KMS-11 (cell line): ENCODE data around the gene SND1.

ENCODE experiments used
- H2AFZ ChIP-seq: fragments of 200-600 bp; sonication (generic); 2 replicates; pipeline ENCODE4 v1.6.1; 2016; ENCODE audit warnings: antibody characterized with exemption, mixed run types, low read depth
- H3K27ac ChIP-seq: fragments of 200-600 bp; sonication (generic); 2 replicates; pipeline ENCODE4 v1.6.1; 2016; ENCODE audit warnings: mild to moderate bottlenecking, mixed run types
- H3K27me3 ChIP-seq: fragments of 200-600 bp; sonication (generic); 2 replicates; pipeline ENCODE4 v1.6.1; 2017; ENCODE audit warnings: mild to moderate bottlenecking, low read depth, mixed run types, moderate library complexity; ENCODE audit not compliant: insufficient read depth
- H3K36me3 ChIP-seq: fragments of 200-600 bp; sonication (generic); 2 replicates; pipeline ENCODE4 v1.6.1; 2017; ENCODE audit warnings: mild to moderate bottlenecking, mixed run types; ENCODE audit not compliant: insufficient read depth
- H3K4me1 ChIP-seq: fragments of 200-600 bp; sonication (generic); 2 replicates; pipeline ENCODE4 v1.6.1; 2016; ENCODE audit warnings: mild to moderate bottlenecking, low read depth, mixed run types; ENCODE audit not compliant: poor library complexity, severe bottlenecking
- H3K4me2 ChIP-seq: fragments of 200-600 bp; sonication (generic); 2 replicates; pipeline ENCODE4 v1.7.0; 2016; ENCODE audit warnings: mild to moderate bottlenecking, mixed run types
- H3K4me3 ChIP-seq: fragments of 200-600 bp; sonication (generic); IDR thresholded peaks from 2 replicates; pipeline ENCODE4 v1.6.1; 2017; ENCODE audit warnings: low read depth, low read length, mixed read lengths; ENCODE audit not compliant: insufficient read depth
- H3K79me2 ChIP-seq: fragments of 200-600 bp; sonication (generic); 2 replicates; pipeline ENCODE4 v1.6.1; 2016; ENCODE audit warnings: low read depth, mixed run types; ENCODE audit not compliant: insufficient read depth
- H3K9ac ChIP-seq: fragments of 200-600 bp; sonication (generic); 2 replicates; pipeline ENCODE4 v1.6.1; 2016; ENCODE audit warnings: mild to moderate bottlenecking, mixed run types
- H4K20me1 ChIP-seq: fragments of 200-600 bp; sonication (generic); 2 replicates; pipeline ENCODE4 v1.6.1; 2016; ENCODE audit warnings: mild to moderate bottlenecking, mixed run types; ENCODE audit not compliant: insufficient read depth
- TF ChIP-seq, protein P1 (sequence below): fragments of 200-600 bp; sonication (generic); conservative IDR thresholded peaks from 2 replicates; pipeline ENCODE4 v1.6.1; 2017; ENCODE audit warnings: low read depth, mild to moderate bottlenecking, antibody characterized with exemption, low read length, moderate library complexity, mixed read lengths

Gene SND1

DNA sequence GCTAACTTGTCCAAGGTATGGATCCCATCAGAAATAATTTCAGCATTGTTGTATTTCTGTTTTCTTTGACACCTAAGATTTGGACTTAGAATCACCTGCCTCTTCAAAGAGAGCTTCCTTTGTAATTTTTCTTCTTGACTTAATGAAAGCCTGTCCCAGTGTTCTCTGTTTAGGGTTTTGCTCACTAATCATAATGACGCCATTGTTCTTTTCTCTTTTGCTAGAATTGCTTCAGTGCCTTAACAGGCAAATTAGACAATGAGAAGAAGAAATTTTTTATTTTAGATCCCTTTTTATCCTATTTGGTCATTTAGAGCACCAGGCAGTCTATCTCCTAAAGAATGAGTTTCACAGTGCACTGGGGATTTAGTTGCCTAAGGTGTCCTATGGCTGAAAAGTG lies 128.5 kb downstream of the SND1 start:
- Histone ChIP-seq H4K20me1 (peaks cover 8% of the 10 kb centered on the region), H3K27me3 (no peaks in the 10 kb centered on the region), H3K36me3 (no peaks in the 10 kb centered on the region), H3K27ac (no peak overlapping the region), H3K4me3 (no peak overlapping the region), H3K4me2 (no peak overlapping the region), H3K9ac (no peak overlapping the region), H3K79me2 (peaks cover 48% of the 10 kb centered on the region; the same call in 1 of the 2 replicates), H2AFZ (no peak overlapping the region), H3K4me1 (no peaks in the 10 kb centered on the region)
- TF ChIP-seq, protein P1, sequence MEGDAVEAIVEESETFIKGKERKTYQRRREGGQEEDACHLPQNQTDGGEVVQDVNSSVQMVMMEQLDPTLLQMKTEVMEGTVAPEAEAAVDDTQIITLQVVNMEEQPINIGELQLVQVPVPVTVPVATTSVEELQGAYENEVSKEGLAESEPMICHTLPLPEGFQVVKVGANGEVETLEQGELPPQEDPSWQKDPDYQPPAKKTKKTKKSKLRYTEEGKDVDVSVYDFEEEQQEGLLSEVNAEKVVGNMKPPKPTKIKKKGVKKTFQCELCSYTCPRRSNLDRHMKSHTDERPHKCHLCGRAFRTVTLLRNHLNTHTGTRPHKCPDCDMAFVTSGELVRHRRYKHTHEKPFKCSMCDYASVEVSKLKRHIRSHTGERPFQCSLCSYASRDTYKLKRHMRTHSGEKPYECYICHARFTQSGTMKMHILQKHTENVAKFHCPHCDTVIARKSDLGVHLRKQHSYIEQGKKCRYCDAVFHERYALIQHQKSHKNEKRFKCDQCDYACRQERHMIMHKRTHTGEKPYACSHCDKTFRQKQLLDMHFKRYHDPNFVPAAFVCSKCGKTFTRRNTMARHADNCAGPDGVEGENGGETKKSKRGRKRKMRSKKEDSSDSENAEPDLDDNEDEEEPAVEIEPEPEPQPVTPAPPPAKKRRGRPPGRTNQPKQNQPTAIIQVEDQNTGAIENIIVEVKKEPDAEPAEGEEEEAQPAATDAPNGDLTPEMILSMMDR = no peak

DNA sequence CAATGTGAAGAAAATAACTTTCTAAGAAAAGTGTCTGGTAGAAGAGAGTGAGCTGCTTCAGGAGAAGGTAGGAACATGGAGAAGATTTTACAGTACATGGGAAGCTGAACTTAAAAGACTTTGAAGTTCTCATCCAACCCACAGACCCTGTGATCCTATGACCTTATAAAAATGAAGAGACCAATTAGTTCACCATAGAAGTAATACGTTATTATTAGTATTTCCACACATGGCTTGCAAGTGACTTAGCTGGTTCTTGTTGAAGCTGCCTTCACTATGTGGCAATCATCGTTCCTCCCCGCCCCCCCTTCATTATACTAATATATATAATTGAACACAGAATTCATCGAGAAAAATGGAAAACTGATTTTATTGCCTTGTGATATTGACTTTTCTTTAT lies 129.1 kb downstream of the SND1 start:
- Histone ChIP-seq H3K79me2 (peaks cover 52% of the 10 kb centered on the region; the same call in 1 of the 2 replicates), H4K20me1 (peaks cover 8% of the 10 kb centered on the region)

DNA sequence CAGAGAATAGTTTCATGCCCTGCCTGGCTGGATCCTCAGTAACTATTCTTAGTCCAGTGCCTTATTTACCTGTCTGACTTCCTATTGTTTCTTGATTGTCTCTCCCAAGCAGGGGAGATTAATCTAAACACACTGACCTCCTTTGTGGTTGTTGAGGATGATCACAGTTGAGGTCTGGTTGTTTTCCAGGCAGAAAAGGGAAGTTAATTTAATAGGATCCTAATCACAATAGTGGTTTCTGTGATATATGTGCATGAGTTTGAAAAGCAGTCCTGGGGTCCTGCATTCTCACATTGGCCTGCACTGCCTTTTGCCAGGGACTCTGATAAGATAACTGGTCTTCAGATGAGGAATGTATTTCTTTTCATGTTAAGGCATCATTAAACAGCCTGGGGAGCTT lies 130.1 kb downstream of the SND1 start:
- H3K4me2 ChIP-seq = no peak overlapping the region
- no peaks in the 10 kb centered on the region for H3K4me1 ChIP-seq

More for the DNA sequence above, 129.1 kb downstream of the SND1 start:
- H3K27me3 ChIP-seq = no peaks in the 10 kb centered on the region
- TF ChIP-seq, protein P1 = no peak
- H2AFZ ChIP-seq = no peak overlapping the region
- no peak overlapping the region for H3K4me2 ChIP-seq
- no peak overlapping the region for H3K9ac ChIP-seq
- H3K27ac ChIP-seq = no peak overlapping the region
- H3K4me1 ChIP-seq = no peaks in the 10 kb centered on the region
- H3K36me3 ChIP-seq = no peaks in the 10 kb centered on the region
- H3K4me3 ChIP-seq = no peak overlapping the region

DNA sequence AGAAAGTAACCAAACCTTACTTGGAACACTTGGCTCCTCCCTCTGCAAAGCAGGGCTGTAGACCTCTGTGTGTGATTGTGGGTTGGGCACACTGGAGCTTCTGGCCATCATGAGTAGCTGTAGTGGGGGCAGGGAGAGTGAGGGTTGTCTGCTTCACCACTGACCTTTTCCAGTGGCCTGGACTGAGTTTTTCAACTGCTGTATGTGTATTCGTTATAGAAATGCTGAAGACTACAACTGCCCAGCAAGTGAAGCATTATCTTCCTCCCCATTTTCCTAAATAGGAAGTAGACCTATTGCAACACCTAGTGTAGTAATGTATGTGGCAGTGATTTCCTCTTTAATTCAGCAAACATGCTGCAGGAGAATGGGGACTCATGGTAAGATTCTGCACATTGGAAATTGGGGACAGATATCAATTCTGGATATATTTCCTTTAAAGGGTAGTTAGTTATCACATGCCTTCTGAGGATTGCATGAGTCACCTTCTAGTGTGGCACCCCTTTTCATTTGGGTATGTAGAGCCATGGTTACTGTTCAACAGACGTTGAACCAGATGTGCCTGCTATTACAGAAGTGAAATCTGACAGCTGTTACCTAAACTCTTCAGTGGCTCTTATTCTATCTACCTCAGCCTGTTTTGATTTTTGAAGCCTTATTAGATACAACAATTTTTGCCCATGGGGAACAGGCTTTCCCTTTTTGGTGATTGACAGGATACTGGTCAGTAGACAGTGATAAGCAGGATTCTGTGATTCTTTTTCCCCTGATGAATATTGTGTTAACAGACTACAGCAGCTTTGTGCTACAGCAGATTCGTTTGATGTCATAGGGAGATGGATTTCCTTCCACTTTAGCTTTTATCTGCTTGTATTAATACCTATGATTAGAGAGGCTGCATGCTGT lies 130.9 kb downstream of the SND1 start:
- Histone ChIP-seq H2AFZ (no peak overlapping the region), H3K27ac (no peak overlapping the region), H3K27me3 (no peaks in the 10 kb centered on the region), H3K36me3 (no peaks in the 10 kb centered on the region), H3K4me3 (no peak overlapping the region), H3K79me2 (peaks cover 62% of the 10 kb centered on the region; the same call in 1 of the 2 replicates), H4K20me1 (peaks cover 15% of the 10 kb centered on the region), H3K9ac (no peak overlapping the region), H3K4me2 (no peak overlapping the region), H3K4me1 (no peaks in the 10 kb centered on the region)
- TF ChIP-seq, protein P1 = no peak

More for the DNA sequence above, 130.1 kb downstream of the SND1 start:
- Histone ChIP-seq H4K20me1 (peaks cover 8% of the 10 kb centered on the region), H3K4me3 (no peak overlapping the region), H3K27me3 (no peaks in the 10 kb centered on the region), H3K79me2 (peaks cover 53% of the 10 kb centered on the region; the same call in 1 of the 2 replicates), H3K27ac (no peak overlapping the region), H3K36me3 (no peaks in the 10 kb centered on the region), H2AFZ (no peak overlapping the region), H3K9ac (no peak overlapping the region)
- TF ChIP-seq, protein P1 = no peak
